SH-SY5Y (cell line): ENCODE results near the gene ALDH3B1.

ENCODE experiments used
- GATA2 ChIP-seq: IDR thresholded peaks from 2 replicates; pipeline ENCODE4 v1.6.1; 2011; ENCODE audit warnings: mild to moderate bottlenecking, low read depth, low read length
- GATA3 ChIP-seq: IDR thresholded peaks from 2 replicates; pipeline ENCODE4 v1.6.1; 2011; ENCODE audit warnings: low read depth, mild to moderate bottlenecking, low read length, moderate library complexity

GRCh38 chr11:68065841-68066240, 55.7 kb downstream of the ALDH3B1 start:
- TF ChIP-seq GATA2 (no peak), GATA3 (no peak)
